Keratinocyte (primary cell): Measurements from ENCODE around the gene RNASEH1. TPM values are rescaled to one million over a fixed set of nuclear protein-coding genes. Genes with fewer than 3 reads are reported as not detected.

Experiments
- DNase-seq: peaks from one replicate; pipeline ENCODE4 v3.0.0-alpha.2; 2011; ENCODE audit warnings: low read depth, missing footprints, low spot score
- FAIRE-seq: peaks from 2 replicates; lab custom pipeline; 2011; peaks lifted over from hg19 to GRCh38; lab: Jason Lieb, UNC
- H2AFZ ChIP-seq: 2 replicates; pipeline ENCODE4 v1.6.0; 2012; ENCODE audit warnings: low read length, control low read depth, inconsistent platforms; ENCODE audit not compliant: control insufficient read depth
- H3K27ac ChIP-seq: 2 replicates; pipeline ENCODE4 v1.5.1; 2011; ENCODE audit warnings: low read length; ENCODE audit not compliant: control insufficient read depth, insufficient read depth
- H3K27me3 ChIP-seq: 3 replicates; pipeline ENCODE4 v1.6.0; 2011; ENCODE audit warnings: low read length; ENCODE audit not compliant: control insufficient read depth, insufficient read depth; ENCODE audit errors: extremely low read depth
- H3K36me3 ChIP-seq, 2 experiments: 2 replicates in 1 of 2; 3 replicates in 1 of 2; pipeline ENCODE4 v1.5.1; 2011; ENCODE audit warnings: low read length in 2 of 2, mild to moderate bottlenecking in 1 of 2; ENCODE audit not compliant: control insufficient read depth in 2 of 2, insufficient read depth in 2 of 2; ENCODE audit errors: extremely low read depth in 1 of 2
- H3K4me1 ChIP-seq: 3 replicates; pipeline ENCODE4 v1.5.1; 2011; ENCODE audit warnings: low read length; ENCODE audit not compliant: control insufficient read depth, insufficient read depth; ENCODE audit errors: extremely low read depth
- H3K4me2 ChIP-seq: 3 replicates; pipeline ENCODE4 v1.6.0; 2011; ENCODE audit warnings: low read depth, low read length; ENCODE audit not compliant: control insufficient read depth, insufficient read depth; ENCODE audit errors: extremely low read depth
- H3K4me3 ChIP-seq, 3 experiments: fragments of 200-600 bp in 1 of 3; sonication (generic) in 1 of 3; 2 replicates in 2 of 3; 3 replicates in 1 of 3; pipeline ENCODE4 v1.5.1; 2011 to 2016; ENCODE audit warnings: low read length in 3 of 3, mild to moderate bottlenecking in 3 of 3, control low read depth in 2 of 3, inconsistent platforms in 1 of 3, low read depth in 1 of 3, mixed read lengths in 1 of 3, mixed run types in 1 of 3, moderate library complexity in 1 of 3; ENCODE audit not compliant: control insufficient read depth in 2 of 3, insufficient read depth in 2 of 3; ENCODE audit errors: extremely low read depth in 1 of 3
- H3K79me2 ChIP-seq: 2 replicates; pipeline ENCODE4 v1.6.0; 2012; ENCODE audit warnings: low read length; ENCODE audit not compliant: control insufficient read depth, insufficient read depth
- H3K9ac ChIP-seq: 3 replicates; pipeline ENCODE4 v1.6.0; 2011; ENCODE audit warnings: low read length; ENCODE audit not compliant: control insufficient read depth, insufficient read depth; ENCODE audit errors: extremely low read depth
- H3K9me1 ChIP-seq: 3 replicates; pipeline ENCODE4 v1.6.0; 2011; ENCODE audit warnings: low read length; ENCODE audit not compliant: control insufficient read depth, insufficient read depth; ENCODE audit errors: extremely low read depth
- H3K9me3 ChIP-seq: 2 replicates; pipeline ENCODE4 v1.5.1; 2012; ENCODE audit warnings: low read depth, low read length; ENCODE audit not compliant: control insufficient read depth
- H4K20me1 ChIP-seq: 3 replicates; pipeline ENCODE4 v1.6.0; 2011; ENCODE audit warnings: low read length; ENCODE audit not compliant: control insufficient read depth, insufficient read depth; ENCODE audit errors: extremely low read depth
- CTCF ChIP-seq, 3 experiments: IDR thresholded peaks in 1 of 3; conservative IDR thresholded peaks in 1 of 3; optimal IDR thresholded peaks in 1 of 3; 2 replicates in 2 of 3; 3 replicates in 1 of 3; pipeline versions ENCODE3 to v1.5.1; 2011; ENCODE audit warnings: low read length in 3 of 3, mild to moderate bottlenecking in 3 of 3, moderate library complexity in 2 of 3, control low read depth in 1 of 3, inconsistent platforms in 1 of 3; ENCODE audit not compliant: insufficient read depth in 2 of 3; ENCODE audit errors: extremely low read depth in 1 of 3
- EZH2 ChIP-seq: IDR thresholded peaks from one replicate; pipeline ENCODE4 v1.6.1; 2012; ENCODE audit warnings: inconsistent platforms, mild to moderate bottlenecking, low read length, moderate library complexity
- dilution Hi-C: fragments of 300-500 bp; cut with MboI; formaldehyde crosslinking; loops from one replicate; pipeline ENCODE4 v1.7.0; 2020; ENCODE audit warnings: low sequenced_read_pairs; ENCODE audit not compliant: extremely low pct_ligation_motif_present
- polyA plus RNA-seq, 5 experiments: library from polyadenylated mRNA; depleted of rRNA in 3 of 5; stranded (reverse) in 3 of 5; stranded (forward) in 1 of 5; unstranded in 1 of 5; fragments of >200 nt; gene quantifications; 1 replicate in 1 of 5; 2 replicates in 3 of 5; 3 replicates in 1 of 5; pipeline versions ENCODE4 v1.2.1 to v1.2.3, GENCODE V29; 2011 to 2012; ENCODE audit warnings: missing spikeins in 2 of 5, low read depth in 1 of 5, low replicate concordance in 1 of 5

Gene RNASEH1
- polyA plus RNA-seq, 1 donor (not counting 4 experiments of a cell fraction or from before 2014, with no cell fraction given): 15.3 TPM

- Histone ChIP-seq H4K20me1 (no peaks in the 10 kb centered on the region), H3K27me3 (no peaks in the 10 kb centered on the region), H3K4me3 (no peak overlapping the region), H3K9me1 (no peaks in the 10 kb centered on the region), H3K27ac (no peak overlapping the region), H2AFZ (no peak overlapping the region), H3K9me3 (no peaks in the 10 kb centered on the region), H3K36me3 (no peaks in the 10 kb centered on the region), H3K4me2 (no peak overlapping the region), H3K4me1 (peaks cover 15% of the 10 kb centered on the region), H3K79me2 (no peaks in the 10 kb centered on the region), H3K9ac (no peak overlapping the region)
- TF ChIP-seq EZH2 (no peak), CTCF (optimal IDR thresholded peaks at IDR 0.05 in 1 of 3, IDR thresholded peaks at IDR 0.05 in 1 of 3, conservative IDR thresholded peaks at IDR 0.05 in 1 of 3; ENCODE audit: extremely low read depth in 1 of 3, insufficient read depth in 2 of 3, low read length in 3 of 3) (no peak)
- FAIRE-seq (no peak), DNase-seq (no peak)
- dilution Hi-C loops: no loop called here
Measured at GRCh38 chr2:3523551-3524041, 34.5 kb downstream of the RNASEH1 start.

GRCh38 chr2:3522961-3523421 lies 35.1 kb downstream of the RNASEH1 start:
- dilution Hi-C loops: no loop called here
- H3K9me3 ChIP-seq: no peaks in the 10 kb centered on the region
- no peak overlapping the region for H3K27ac ChIP-seq
- DNase-seq: no peak
- H3K9ac ChIP-seq: no peak overlapping the region
- H3K9me1 ChIP-seq: no peaks in the 10 kb centered on the region
- H3K4me2 ChIP-seq: no peak overlapping the region
- FAIRE-seq: no peak
- no peaks in the 10 kb centered on the region for H3K27me3 ChIP-seq
- no peaks in the 10 kb centered on the region for H4K20me1 ChIP-seq
- H3K79me2 ChIP-seq: peaks cover 4% of the 10 kb centered on the region
- no peak for TF ChIP-seq CTCF (optimal IDR thresholded peaks at IDR 0.05 in 1 of 3, IDR thresholded peaks at IDR 0.05 in 1 of 3, conservative IDR thresholded peaks at IDR 0.05 in 1 of 3; ENCODE audit: extremely low read depth in 1 of 3, insufficient read depth in 2 of 3, low read length in 3 of 3)
- no peak for TF ChIP-seq EZH2
- H2AFZ ChIP-seq: no peak overlapping the region
- no peak overlapping the region for H3K4me3 ChIP-seq
- peaks cover 15% of the 10 kb centered on the region for H3K4me1 ChIP-seq
- H3K36me3 ChIP-seq: no peaks in the 10 kb centered on the region
